ENCODE data around the gene SPRTN.

SPRTN gene

GRCh38 chr1:231338270-231339128, at the start of gene SPRTN:
Gene SPRTN, plus strand, starts transcription at chr1:231338293. Its CDS starts 91 bp downstream, at chr1:231338384.
- DNase-seq (ENCODE audit: low read depth in 2 of 2), result no peak

GRCh38 chr1:231295938-231296337, 42.2 kb upstream of the SPRTN start:
- no peak for DNase-seq (ENCODE audit: low read depth in 2 of 2)

- DNase-seq (ENCODE audit: low read depth in 2 of 2), result no peak
These were observed 36.1 kb upstream of the SPRTN start for GRCh38 chr1:231301990-231302389.

- DNase-seq (ENCODE audit: low read depth in 2 of 2), result no peak
These were observed 27.6 kb upstream of the SPRTN start for GRCh38 chr1:231310391-231310934.

- DNase-seq (ENCODE audit: low read depth in 2 of 2), result no peak
These were observed 26.2 kb upstream of the SPRTN start for GRCh38 chr1:231311720-231312431.

GRCh38 chr1:231312432-231312788, 25.7 kb upstream of the SPRTN start:
- DNase-seq (ENCODE audit: low read depth in 2 of 2), result no peak

- DNase-seq (ENCODE audit: low read depth in 2 of 2), result no peak
These were observed 24.4 kb upstream of the SPRTN start for GRCh38 chr1:231313661-231314060.

GRCh38 chr1:231315887-231316286, 22.2 kb upstream of the SPRTN start:
- DNase-seq (ENCODE audit: low read depth in 2 of 2), result peak; percentile 6 to 37

GRCh38 chr1:231317306-231318014, 20.6 kb upstream of the SPRTN start:
- no peak for DNase-seq (ENCODE audit: low read depth in 2 of 2)

- DNase-seq (ENCODE audit: low read depth in 2 of 2), result no peak
These were observed 20.1 kb upstream of the SPRTN start for GRCh38 chr1:231318015-231318355.

GRCh38 chr1:231318568-231318967, 19.5 kb upstream of the SPRTN start:
- no peak for DNase-seq (ENCODE audit: low read depth in 2 of 2)

- DNase-seq (ENCODE audit: low read depth in 2 of 2), result no peak
These were observed 19.0 kb upstream of the SPRTN start for GRCh38 chr1:231319080-231319479.

- no peak for DNase-seq (ENCODE audit: low read depth in 2 of 2)
These were observed 15.1 kb upstream of the SPRTN start for GRCh38 chr1:231322880-231323530.

GRCh38 chr1:231324660-231325059, 13.4 kb upstream of the SPRTN start:
- DNase-seq (ENCODE audit: low read depth in 2 of 2), result no peak

GRCh38 chr1:231326248-231326647, 11.8 kb upstream of the SPRTN start:
- no peak for DNase-seq (ENCODE audit: low read depth in 2 of 2)

GRCh38 chr1:231327617-231328016, 10.5 kb upstream of the SPRTN start:
- no peak for DNase-seq (ENCODE audit: low read depth in 2 of 2)

GRCh38 chr1:231329483-231329882, 8.6 kb upstream of the SPRTN start:
- no peak for DNase-seq (ENCODE audit: low read depth in 2 of 2)

- no peak for DNase-seq (ENCODE audit: low read depth in 2 of 2)
These were observed 5.3 kb upstream of the SPRTN start for GRCh38 chr1:231332761-231333160.

- no peak for DNase-seq (ENCODE audit: low read depth in 2 of 2)
These were observed 3.9 kb upstream of the SPRTN start for GRCh38 chr1:231334079-231334666.

- DNase-seq (ENCODE audit: low read depth in 2 of 2), result no peak
These were observed 3.1 kb upstream of the SPRTN start for GRCh38 chr1:231334952-231335351.

Data from stimulated activated CD4-positive, alpha-beta T cell treated with anti-CD3 and anti-CD28 coated beads, Interleukin-12 subunit alpha, Interleukin-12 subunit beta, amount 100 ng/mL, for 24 hours (primary cell).